WERI-Rb-1 (cell line): ENCODE measurements around the gene LHFPL2.

Source experiments
- DNase-seq: peaks from one replicate; pipeline ENCODE4 v3.0.0-alpha.2; 2020
- H3K27ac ChIP-seq: fragments of 250-450 bp; sonication (Bioruptor Pico); 2 replicates; pipeline ENCODE4 v1.5.1; 2020; ENCODE audit warnings: mild to moderate bottlenecking, moderate library complexity
- H3K27me3 ChIP-seq: fragments of 250-450 bp; sonication (Bioruptor Pico); 2 replicates; pipeline ENCODE4 v1.5.1; 2021; ENCODE audit warnings: mild to moderate bottlenecking, low read depth, moderate library complexity; ENCODE audit not compliant: insufficient read depth, severe bottlenecking
- H3K36me3 ChIP-seq: fragments of 250-450 bp; sonication (Bioruptor Pico); 2 replicates; pipeline ENCODE4 v1.5.1; 2020; ENCODE audit warnings: mild to moderate bottlenecking, moderate library complexity
- H3K4me3 ChIP-seq: 2 replicates; pipeline ENCODE4 v1.5.1; 2011; ENCODE audit warnings: low read depth, mild to moderate bottlenecking, control low read depth, low read length
- H3K9me3 ChIP-seq: fragments of 250-450 bp; sonication (Bioruptor Pico); 2 replicates; pipeline ENCODE4 v1.5.1; 2021; ENCODE audit warnings: mild to moderate bottlenecking, moderate library complexity; ENCODE audit not compliant: severe bottlenecking
- TF ChIP-seq, protein P1 (sequence below): IDR thresholded peaks from 2 replicates; pipeline ENCODE4 v1.5.1; 2011; ENCODE audit warnings: low read depth, mild to moderate bottlenecking, control low read depth, inconsistent platforms, low read length

The LHFPL2 gene

GRCh38 chr5:78512435-78512834 is 136.1 kb downstream of the LHFPL2 start:
- TF ChIP-seq, protein P1, sequence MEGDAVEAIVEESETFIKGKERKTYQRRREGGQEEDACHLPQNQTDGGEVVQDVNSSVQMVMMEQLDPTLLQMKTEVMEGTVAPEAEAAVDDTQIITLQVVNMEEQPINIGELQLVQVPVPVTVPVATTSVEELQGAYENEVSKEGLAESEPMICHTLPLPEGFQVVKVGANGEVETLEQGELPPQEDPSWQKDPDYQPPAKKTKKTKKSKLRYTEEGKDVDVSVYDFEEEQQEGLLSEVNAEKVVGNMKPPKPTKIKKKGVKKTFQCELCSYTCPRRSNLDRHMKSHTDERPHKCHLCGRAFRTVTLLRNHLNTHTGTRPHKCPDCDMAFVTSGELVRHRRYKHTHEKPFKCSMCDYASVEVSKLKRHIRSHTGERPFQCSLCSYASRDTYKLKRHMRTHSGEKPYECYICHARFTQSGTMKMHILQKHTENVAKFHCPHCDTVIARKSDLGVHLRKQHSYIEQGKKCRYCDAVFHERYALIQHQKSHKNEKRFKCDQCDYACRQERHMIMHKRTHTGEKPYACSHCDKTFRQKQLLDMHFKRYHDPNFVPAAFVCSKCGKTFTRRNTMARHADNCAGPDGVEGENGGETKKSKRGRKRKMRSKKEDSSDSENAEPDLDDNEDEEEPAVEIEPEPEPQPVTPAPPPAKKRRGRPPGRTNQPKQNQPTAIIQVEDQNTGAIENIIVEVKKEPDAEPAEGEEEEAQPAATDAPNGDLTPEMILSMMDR: no peak
- Histone ChIP-seq H3K9me3 (no peaks in the 10 kb centered on the region), H3K36me3 (no peaks in the 10 kb centered on the region; the same call in 1 of the 2 replicates), H3K4me3 (no peak overlapping the region), H3K27me3 (no peaks in the 10 kb centered on the region), H3K27ac (no peak overlapping the region)
- no peak for DNase-seq

DNA sequence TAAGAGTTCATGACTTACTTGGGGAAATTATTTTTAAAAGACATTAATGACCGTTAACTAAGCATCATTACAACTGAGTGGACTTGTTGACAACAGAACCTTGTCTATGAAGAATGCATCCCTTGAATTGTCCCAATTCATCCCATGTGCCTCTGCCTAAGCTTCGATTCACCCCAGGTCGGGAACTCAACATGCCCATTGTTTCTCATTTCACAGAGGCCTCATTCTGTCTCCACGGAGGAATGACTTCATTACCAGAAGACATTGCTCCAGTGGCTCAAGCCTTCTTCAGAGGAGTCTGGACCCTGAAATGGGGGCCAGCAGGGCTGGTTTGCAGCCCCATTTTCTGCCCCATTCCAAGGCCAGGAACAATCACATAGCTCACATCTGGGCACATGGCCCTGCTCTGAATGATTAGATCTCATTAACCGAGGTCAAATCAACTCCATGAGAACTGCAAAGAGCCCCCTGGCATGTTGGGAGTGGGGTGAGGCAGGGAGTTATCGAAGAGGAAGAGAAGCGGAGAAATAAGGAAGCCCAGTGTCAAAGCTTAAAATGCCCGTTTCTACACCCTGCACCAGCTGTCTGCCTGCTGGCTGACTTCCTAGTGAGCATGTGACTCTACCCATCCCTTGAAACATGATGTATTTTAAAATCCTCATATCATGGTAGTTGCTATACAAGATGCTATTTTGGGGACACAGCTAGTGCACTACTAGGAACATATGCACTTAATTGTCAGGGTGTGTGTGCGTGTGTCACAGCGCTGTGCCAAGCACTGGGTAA is 137.3 kb downstream of the LHFPL2 start:
- no peak for DNase-seq
- no peak overlapping the region for H3K27ac ChIP-seq
- TF ChIP-seq, protein P1: no peak

DNA sequence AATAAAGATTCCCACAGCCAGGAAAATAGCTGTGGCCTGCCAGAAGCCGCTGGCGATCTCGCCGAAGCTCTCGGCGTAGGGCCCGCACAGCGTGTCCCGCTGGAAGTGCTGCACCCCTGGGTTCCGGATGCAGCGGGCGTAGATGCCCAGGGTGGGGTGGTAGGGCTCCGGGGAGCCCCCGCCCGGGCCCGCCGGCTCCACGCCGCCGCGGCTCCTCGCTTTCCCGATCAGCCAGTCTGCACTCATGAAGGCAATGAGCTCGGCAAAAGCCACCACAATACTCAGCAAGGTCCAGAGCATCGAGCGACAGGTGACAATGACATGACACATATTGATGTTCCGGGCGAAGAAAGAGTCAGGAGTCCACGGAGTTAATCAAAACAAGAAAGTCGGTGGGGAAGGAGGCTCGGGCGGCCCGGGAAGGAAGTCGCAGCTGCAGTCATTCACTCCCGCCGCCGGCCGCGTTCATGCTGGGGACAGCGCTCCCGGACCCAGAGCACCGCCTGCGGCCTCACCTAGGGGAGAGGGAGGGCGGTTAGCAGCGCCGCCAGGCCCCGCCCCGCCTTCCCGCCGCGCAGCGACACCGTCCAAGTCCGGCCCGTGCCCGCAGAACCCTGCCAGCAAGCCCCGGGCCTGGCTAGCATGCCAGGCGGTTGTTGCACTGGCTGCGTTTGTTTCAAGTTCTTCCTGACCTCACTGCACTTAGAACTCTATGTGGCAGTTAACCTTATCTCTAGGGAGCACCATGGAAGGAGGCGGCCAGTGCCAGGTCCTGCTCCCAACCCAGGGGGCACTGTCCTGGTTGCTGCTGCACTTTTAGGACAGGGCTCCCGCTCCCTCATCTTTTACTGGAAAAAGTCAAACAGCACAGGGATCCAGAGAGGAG is 138.4 kb downstream of the LHFPL2 start:
- TF ChIP-seq, protein P1: no peak
- Histone ChIP-seq H3K36me3 (no peaks in the 10 kb centered on the region; the same call in 1 of the 2 replicates), H3K4me3 (no peak overlapping the region), H3K27ac (no peak overlapping the region), H3K9me3 (no peaks in the 10 kb centered on the region), H3K27me3 (no peaks in the 10 kb centered on the region)
- DNase-seq: no peak

More for the DNA sequence above, 137.3 kb downstream of the LHFPL2 start:
- H3K36me3 ChIP-seq: no peaks in the 10 kb centered on the region; the same call in 1 of the 2 replicates
- H3K27me3 ChIP-seq: no peaks in the 10 kb centered on the region
- no peaks in the 10 kb centered on the region for H3K9me3 ChIP-seq
- no peak overlapping the region for H3K4me3 ChIP-seq

- DNase-seq: no peak
- H3K36me3 ChIP-seq: no peaks in the 10 kb centered on the region; the same call in 1 of the 2 replicates
- no peaks in the 10 kb centered on the region for H3K27me3 ChIP-seq
- H3K27ac ChIP-seq: no peak overlapping the region
- H3K4me3 ChIP-seq: no peak overlapping the region
- TF ChIP-seq, protein P1: no peak
- H3K9me3 ChIP-seq: no peaks in the 10 kb centered on the region
Measured at GRCh38 chr5:78509145-78509865, 139.3 kb downstream of the LHFPL2 start.

DNA sequence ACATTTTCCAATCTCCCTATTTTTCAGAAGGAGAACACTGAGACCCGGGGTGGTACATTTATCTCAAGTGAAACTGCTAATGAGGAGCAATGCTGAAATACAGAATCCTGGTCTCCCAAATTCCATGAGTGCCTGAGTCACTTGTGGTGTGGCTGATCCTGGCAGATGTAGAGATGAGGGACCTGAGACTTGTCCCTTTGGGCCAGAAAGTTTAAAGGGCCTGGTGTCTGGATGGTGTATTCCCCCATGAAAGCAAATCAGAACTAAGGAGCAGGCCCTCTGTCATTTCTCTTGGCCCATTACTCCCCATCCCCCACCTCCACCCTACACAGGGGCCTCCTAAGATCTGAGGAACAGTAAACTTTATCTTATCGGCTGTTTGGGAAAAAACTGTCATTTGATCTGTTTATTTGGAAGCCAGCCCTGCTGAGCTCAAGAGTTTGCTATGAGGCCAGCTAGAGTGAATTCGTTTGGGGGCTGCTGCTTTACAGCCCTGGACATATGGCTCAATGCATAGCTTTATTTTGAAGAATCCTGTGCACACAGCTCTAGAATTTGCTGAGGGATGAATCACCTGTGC is 140.3 kb downstream of the LHFPL2 start:
- no peaks in the 10 kb centered on the region; the same call in 1 of the 2 replicates for H3K36me3 ChIP-seq
- no peaks in the 10 kb centered on the region for H3K9me3 ChIP-seq
- no peaks in the 10 kb centered on the region for H3K27me3 ChIP-seq
- no peak overlapping the region for H3K4me3 ChIP-seq
- DNase-seq: no peak
- no peak overlapping the region for H3K27ac ChIP-seq
- TF ChIP-seq, protein P1: no peak
